Amniotic stem cell (primary cell): ENCODE measurements around the gene MYH9.

Source experiments
- DNase-seq: peaks from one replicate; lab custom pipeline; 2025; lab: John Stamatoyannopoulos, UW

MYH9 gene

DNA sequence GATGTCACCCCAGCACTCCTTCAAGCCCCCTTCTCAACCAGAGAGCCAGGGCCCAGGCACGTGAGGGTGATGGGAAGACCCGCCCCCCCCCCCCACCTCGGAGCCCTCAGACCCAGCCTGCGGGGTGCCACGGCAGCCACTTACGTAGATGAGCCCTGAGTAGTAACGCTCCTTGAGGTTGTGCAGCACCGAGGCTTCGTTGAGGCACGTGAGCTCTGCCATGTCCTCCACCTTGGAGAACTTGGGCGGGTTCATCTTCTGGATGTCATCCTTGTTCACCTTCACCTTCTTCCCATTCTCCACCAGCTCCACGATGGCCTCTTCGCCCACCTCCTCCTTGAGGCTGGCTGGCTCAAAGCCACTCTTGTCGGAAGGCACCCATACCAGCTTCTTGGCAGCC is 39.0 kb downstream of the MYH9 start:
- no peak for DNase-seq

DNA sequence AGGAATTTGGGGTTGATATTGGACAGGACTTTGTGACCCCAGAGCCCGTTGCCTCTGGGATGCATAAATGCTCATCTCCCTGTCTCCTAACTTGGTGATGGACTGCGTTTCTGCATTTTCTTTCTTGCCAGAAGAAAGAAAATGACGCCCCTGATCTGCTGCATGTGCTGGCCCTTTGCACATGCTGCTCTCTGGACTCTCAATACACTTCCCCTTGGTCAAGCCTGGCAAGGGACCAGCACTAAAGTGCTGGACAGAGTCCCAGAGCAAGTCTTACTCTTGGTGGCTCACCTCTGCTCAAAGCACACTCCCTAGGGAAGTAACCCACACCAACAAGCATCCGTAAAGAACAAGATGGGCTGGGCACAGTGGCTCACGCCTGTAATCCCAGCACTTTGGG is 40.7 kb downstream of the MYH9 start:
- DNase-seq, result no peak

GRCh38 chr22:36344106-36344827 is 43.5 kb downstream of the MYH9 start:
- DNase-seq, result no peak

- no peak for DNase-seq
Observed at GRCh38 chr22:36343720-36344105, 44.1 kb downstream of the MYH9 start.

DNA sequence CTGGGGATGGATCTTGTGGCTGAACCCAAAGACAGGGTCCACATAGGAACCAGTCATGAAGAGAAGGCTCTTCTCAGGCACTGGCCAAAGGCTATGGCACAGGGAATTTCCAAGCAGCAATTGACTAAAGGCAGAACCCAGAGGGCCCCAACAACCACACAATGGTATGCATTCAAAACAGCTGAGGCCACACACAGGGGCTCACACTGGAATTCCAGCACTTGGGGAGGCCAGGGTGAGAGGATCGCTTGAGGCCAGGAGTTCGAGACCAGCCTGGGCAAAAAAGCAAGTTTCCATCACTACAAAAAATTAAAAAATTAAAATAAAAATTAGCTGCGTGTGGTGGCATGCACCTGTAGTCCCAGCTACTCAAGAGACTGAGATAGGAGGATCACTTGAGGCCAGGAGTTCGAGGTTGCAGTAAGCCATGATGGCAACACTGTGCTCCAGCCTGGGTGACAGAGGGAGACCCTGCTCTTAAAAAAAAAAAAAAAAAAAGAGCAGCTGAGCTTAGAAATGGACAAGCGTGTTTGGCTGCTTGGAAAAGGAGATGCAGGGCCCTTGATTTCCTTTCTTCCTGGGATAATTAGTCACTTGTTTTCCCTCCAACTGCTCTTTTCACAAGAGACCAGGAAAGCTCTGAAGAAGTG is 44.6 kb downstream of the MYH9 start:
- DNase-seq, result no peak

GRCh38 chr22:36341640-36342041 is 46.1 kb downstream of the MYH9 start:
- no peak for DNase-seq

GRCh38 chr22:36340621-36341020 is 47.1 kb downstream of the MYH9 start:
- no peak for DNase-seq

- DNase-seq, result peak; percentile 45
Observed at GRCh38 chr22:36339171-36340065, 48.3 kb downstream of the MYH9 start.

- DNase-seq, result no peak
Observed at GRCh38 chr22:36337365-36338130, 50.2 kb downstream of the MYH9 start.

GRCh38 chr22:36336246-36337182 is 51.3 kb downstream of the MYH9 start:
- no peak for DNase-seq

- no peak for DNase-seq
Observed at GRCh38 chr22:36335621-36336020, 52.1 kb downstream of the MYH9 start.

- DNase-seq, result no peak
Observed at GRCh38 chr22:36334821-36335603, 52.8 kb downstream of the MYH9 start.

DNA sequence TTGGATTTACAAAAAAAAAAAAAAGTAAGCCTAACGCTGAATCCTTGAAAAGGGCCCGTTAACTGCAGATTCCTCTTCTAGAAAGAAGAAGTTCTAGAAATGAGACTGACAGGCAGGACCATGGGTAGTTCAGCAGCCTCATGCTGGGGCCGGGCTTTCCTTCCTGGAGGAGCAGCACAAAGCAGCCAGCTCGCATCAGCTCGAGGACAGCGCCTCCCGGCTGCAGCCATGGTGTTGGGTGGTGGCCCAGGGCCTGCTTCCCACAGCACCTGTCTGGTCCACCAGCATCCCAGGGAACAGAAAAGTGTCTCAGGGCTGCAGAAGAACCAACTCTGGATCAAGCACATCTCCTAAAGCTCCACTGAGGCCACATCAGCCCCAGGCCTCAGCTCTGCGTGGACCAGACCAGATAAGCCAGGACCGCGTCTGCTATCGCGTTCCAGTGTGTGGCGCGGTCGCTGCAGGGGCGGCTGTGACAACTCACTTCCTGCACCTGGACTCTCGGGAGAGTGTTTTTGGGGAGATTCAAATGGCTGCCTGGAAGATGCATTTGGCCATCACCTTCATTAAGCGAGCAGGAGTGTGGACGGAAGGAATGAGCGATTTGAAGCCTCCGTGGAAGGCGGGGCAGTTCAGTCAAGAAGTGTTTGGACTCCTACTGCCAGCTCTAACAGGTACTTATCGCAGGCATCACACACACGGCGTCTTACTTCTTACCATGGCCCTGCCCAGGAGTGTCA is 53.5 kb downstream of the MYH9 start:
- DNase-seq, result no peak

DNA sequence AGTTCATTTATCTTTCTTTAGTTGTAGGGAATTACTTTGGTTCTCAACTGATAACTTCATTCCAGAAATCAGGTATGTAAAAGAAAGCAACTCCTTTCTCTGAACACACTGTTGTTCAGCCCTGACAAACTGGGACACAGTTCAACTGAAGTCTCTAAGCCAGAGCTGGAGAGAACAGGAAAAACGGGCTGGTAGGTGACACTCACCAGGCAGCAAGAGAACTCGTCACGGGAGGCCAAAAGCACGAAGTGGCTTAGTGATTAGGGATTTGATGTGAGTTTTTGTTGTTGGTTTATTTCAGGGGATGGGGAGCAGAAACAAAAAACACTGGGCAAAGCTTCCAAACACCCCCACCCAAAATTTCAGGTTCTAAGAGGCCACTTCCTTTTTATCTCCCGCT is 54.1 kb downstream of the MYH9 start:
- DNase-seq, result no peak

- DNase-seq, result no peak
Observed at GRCh38 chr22:36332623-36333332, 55.0 kb downstream of the MYH9 start.

GRCh38 chr22:36331912-36332622 is 55.7 kb downstream of the MYH9 start:
- no peak for DNase-seq

- DNase-seq, result peak; percentile 80
Observed at GRCh38 chr22:36331306-36331911, 56.4 kb downstream of the MYH9 start.
